ENCODE data around the gene PRKAG2.

DNA sequence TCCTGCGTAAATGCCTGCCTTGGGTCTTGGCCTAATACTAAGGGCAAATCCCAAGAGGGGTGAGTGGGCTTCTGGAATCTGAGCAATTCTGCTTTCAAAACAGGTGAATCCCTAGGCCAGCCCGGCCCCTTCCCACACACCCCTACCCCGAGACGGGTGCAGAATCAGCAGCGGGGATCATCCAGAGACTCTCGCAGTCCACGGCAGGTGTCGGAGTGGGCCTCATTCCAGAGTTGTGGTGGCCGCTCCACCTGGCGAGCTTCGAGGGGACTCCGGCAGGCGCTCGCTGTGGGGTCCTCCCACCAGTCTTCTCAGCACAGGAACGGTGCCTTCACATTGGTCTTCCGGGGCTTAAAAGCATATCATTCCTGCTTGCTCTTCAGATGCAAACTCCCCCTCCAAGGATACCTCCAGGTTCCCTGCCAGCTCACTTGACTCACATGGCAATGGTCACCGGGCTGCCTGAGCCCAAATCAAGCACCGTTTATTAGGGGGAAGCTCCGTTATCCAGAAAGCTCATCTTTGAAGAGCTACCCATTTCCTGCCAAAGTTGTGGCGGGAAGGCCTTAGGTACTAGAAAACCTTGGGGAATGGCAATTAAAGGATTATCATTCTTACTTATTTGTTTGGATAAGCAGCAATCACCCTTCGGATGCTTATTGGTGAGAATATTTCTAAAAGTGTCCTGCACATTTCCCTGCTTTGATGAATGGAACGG is 67.6 kb downstream of the PRKAG2 start:
- TF ChIP-seq, protein P1, sequence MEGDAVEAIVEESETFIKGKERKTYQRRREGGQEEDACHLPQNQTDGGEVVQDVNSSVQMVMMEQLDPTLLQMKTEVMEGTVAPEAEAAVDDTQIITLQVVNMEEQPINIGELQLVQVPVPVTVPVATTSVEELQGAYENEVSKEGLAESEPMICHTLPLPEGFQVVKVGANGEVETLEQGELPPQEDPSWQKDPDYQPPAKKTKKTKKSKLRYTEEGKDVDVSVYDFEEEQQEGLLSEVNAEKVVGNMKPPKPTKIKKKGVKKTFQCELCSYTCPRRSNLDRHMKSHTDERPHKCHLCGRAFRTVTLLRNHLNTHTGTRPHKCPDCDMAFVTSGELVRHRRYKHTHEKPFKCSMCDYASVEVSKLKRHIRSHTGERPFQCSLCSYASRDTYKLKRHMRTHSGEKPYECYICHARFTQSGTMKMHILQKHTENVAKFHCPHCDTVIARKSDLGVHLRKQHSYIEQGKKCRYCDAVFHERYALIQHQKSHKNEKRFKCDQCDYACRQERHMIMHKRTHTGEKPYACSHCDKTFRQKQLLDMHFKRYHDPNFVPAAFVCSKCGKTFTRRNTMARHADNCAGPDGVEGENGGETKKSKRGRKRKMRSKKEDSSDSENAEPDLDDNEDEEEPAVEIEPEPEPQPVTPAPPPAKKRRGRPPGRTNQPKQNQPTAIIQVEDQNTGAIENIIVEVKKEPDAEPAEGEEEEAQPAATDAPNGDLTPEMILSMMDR (IDR thresholded peaks at IDR 0.05): no peak
- TF ChIP-seq POLR2A (IDR thresholded peaks at IDR 0.05): no peak

All from breast epithelium (tissue), 3 donors.